Stimulated activated CD8-positive, alpha-beta memory T cell treated with anti-CD3 and anti-CD28 coated beads, Interleukin-4, amount 100 ng/mL, for 48 hours (primary cell): ENCODE data around the gene CCDC50.

ENCODE experiments used
- DNase-seq: peaks from one replicate; pipeline ENCODE4 v3.0.0-alpha.2; 2020

The CCDC50 gene

GRCh38 chr3:191320316-191320715, 8.9 kb upstream of the CCDC50 start:
- no peak for DNase-seq

- DNase-seq = no peak
Observed at GRCh38 chr3:191321019-191321767, 8.0 kb upstream of the CCDC50 start.

- no peak for DNase-seq
Observed at GRCh38 chr3:191324936-191325335, 4.3 kb upstream of the CCDC50 start.

GRCh38 chr3:191327526-191327925, 1.7 kb upstream of the CCDC50 start:
- no peak for DNase-seq

- no peak for DNase-seq
Observed at GRCh38 chr3:191328383-191328961, 722 bp upstream of the CCDC50 start.

GRCh38 chr3:191329654-191330529, 698 bp downstream of the CCDC50 start, which contains the start of gene UTS2B:
TSS of gene UTS2B (minus strand) at chr3:191330526. CDS start at chr3:191282189, 48,337 bp downstream.
- no peak for DNase-seq

GRCh38 chr3:191330530-191331048, 1.4 kb downstream of the CCDC50 start:
- DNase-seq = no peak

- no peak for DNase-seq
Observed at GRCh38 chr3:191331388-191331787, 2.2 kb downstream of the CCDC50 start.

GRCh38 chr3:191333298-191333880, 4.2 kb downstream of the CCDC50 start:
- no peak for DNase-seq

GRCh38 chr3:191334346-191334893, 5.2 kb downstream of the CCDC50 start:
- DNase-seq = no peak

- no peak for DNase-seq
Observed at GRCh38 chr3:191336833-191337232, 7.6 kb downstream of the CCDC50 start.

- DNase-seq = no peak
Observed at GRCh38 chr3:191338177-191338488, 8.9 kb downstream of the CCDC50 start.

GRCh38 chr3:191339316-191339917, 10.2 kb downstream of the CCDC50 start:
- DNase-seq = no peak

- no peak for DNase-seq
Observed at GRCh38 chr3:191340351-191340750, 11.2 kb downstream of the CCDC50 start.

GRCh38 chr3:191340966-191341365, 11.8 kb downstream of the CCDC50 start:
- DNase-seq = no peak

- DNase-seq = no peak
Observed at GRCh38 chr3:191342006-191342405, 12.8 kb downstream of the CCDC50 start.

- no peak for DNase-seq
Observed at GRCh38 chr3:191342411-191342810, 13.2 kb downstream of the CCDC50 start.

- no peak for DNase-seq
Observed at GRCh38 chr3:191343115-191343514, 13.9 kb downstream of the CCDC50 start.

GRCh38 chr3:191343913-191344312, 14.7 kb downstream of the CCDC50 start:
- no peak for DNase-seq

- no peak for DNase-seq
Observed at GRCh38 chr3:191345334-191345733, 16.1 kb downstream of the CCDC50 start.

GRCh38 chr3:191347228-191347627, 18.0 kb downstream of the CCDC50 start:
- no peak for DNase-seq

GRCh38 chr3:191348098-191348497, 18.9 kb downstream of the CCDC50 start:
- no peak for DNase-seq
